ENCODE results near the gene ERC1.
"Not testable (repeated sequence)": the region's sequence is repeated elsewhere in the genome, so short reads cannot be mapped to it uniquely, and the experiment has no call there.

Gene ERC1

GRCh38 chr12:997505-997904 is 6.5 kb downstream of the ERC1 start:
- no peak overlapping the region for H3K4me3 ChIP-seq (replicated peaks; ENCODE audit: insufficient read depth, low read length)
- no peaks in the 10 kb centered on the region for H3K27me3 ChIP-seq (ENCODE audit: insufficient read depth, poor library complexity, severe bottlenecking)
- no peak for TF ChIP-seq CTCF (IDR thresholded peaks at IDR 0.05; ENCODE audit: insufficient read depth, low read length)
- no peak for TF ChIP-seq GABPA (IDR thresholded peaks at IDR 0.05; ENCODE audit: low read depth)
- TF ChIP-seq POLR2AphosphoS5 (IDR thresholded peaks at IDR 0.05; ENCODE audit: low read depth), result no peak
- no peak for TF ChIP-seq SPI1 (IDR thresholded peaks at IDR 0.05; ENCODE audit: borderline replicate concordance, low read depth)
- TF ChIP-seq, protein P1, sequence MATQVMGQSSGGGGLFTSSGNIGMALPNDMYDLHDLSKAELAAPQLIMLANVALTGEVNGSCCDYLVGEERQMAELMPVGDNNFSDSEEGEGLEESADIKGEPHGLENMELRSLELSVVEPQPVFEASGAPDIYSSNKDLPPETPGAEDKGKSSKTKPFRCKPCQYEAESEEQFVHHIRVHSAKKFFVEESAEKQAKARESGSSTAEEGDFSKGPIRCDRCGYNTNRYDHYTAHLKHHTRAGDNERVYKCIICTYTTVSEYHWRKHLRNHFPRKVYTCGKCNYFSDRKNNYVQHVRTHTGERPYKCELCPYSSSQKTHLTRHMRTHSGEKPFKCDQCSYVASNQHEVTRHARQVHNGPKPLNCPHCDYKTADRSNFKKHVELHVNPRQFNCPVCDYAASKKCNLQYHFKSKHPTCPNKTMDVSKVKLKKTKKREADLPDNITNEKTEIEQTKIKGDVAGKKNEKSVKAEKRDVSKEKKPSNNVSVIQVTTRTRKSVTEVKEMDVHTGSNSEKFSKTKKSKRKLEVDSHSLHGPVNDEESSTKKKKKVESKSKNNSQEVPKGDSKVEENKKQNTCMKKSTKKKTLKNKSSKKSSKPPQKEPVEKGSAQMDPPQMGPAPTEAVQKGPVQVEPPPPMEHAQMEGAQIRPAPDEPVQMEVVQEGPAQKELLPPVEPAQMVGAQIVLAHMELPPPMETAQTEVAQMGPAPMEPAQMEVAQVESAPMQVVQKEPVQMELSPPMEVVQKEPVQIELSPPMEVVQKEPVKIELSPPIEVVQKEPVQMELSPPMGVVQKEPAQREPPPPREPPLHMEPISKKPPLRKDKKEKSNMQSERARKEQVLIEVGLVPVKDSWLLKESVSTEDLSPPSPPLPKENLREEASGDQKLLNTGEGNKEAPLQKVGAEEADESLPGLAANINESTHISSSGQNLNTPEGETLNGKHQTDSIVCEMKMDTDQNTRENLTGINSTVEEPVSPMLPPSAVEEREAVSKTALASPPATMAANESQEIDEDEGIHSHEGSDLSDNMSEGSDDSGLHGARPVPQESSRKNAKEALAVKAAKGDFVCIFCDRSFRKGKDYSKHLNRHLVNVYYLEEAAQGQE (IDR thresholded peaks at IDR 0.05; ENCODE audit: insufficient replicate concordance, low read depth), result no peak
- no peak overlapping the region for H3K27ac ChIP-seq (replicated peaks)
- no peak for DNase-seq (ENCODE audit: low read depth in 1 of 2, low spot score in 1 of 2)

- H3K27me3 ChIP-seq (ENCODE audit: insufficient read depth, poor library complexity, severe bottlenecking), result no peaks in the 10 kb centered on the region
- TF ChIP-seq, protein P1 (IDR thresholded peaks at IDR 0.05; ENCODE audit: insufficient replicate concordance, low read depth), result no peak
- TF ChIP-seq POLR2AphosphoS5 (IDR thresholded peaks at IDR 0.05; ENCODE audit: low read depth) (no peak), GABPA (IDR thresholded peaks at IDR 0.05; ENCODE audit: low read depth) (no peak), CTCF (IDR thresholded peaks at IDR 0.05; ENCODE audit: insufficient read depth, low read length) (no peak), SPI1 (IDR thresholded peaks at IDR 0.05; ENCODE audit: borderline replicate concordance, low read depth) (no peak)
- H3K27ac ChIP-seq (replicated peaks), result no peak overlapping the region
- no peak overlapping the region for H3K4me3 ChIP-seq (replicated peaks; ENCODE audit: insufficient read depth, low read length)
- no peak for DNase-seq (ENCODE audit: low read depth in 1 of 2, low spot score in 1 of 2)
Measured at GRCh38 chr12:998020-998874, 7.2 kb downstream of the ERC1 start.

- H3K4me3 ChIP-seq (replicated peaks; ENCODE audit: insufficient read depth, low read length); H3K27ac ChIP-seq (replicated peaks); DNase-seq (ENCODE audit: low read depth in 1 of 2, low spot score in 1 of 2); H3K27me3 ChIP-seq (ENCODE audit: insufficient read depth, poor library complexity, severe bottlenecking): not testable (repeated sequence)
Measured at GRCh38 chr12:999736-1000135, 8.7 kb downstream of the ERC1 start.

- Histone ChIP-seq H3K27me3 (ENCODE audit: insufficient read depth, poor library complexity, severe bottlenecking) (no peaks in the 10 kb centered on the region), H3K4me3 (replicated peaks; ENCODE audit: insufficient read depth, low read length) (no peak overlapping the region), H3K27ac (replicated peaks) (no peak overlapping the region)
- TF ChIP-seq CTCF (IDR thresholded peaks at IDR 0.05; ENCODE audit: insufficient read depth, low read length) (no peak), SPI1 (IDR thresholded peaks at IDR 0.05; ENCODE audit: borderline replicate concordance, low read depth) (no peak), POLR2AphosphoS5 (IDR thresholded peaks at IDR 0.05; ENCODE audit: low read depth) (no peak), GABPA (IDR thresholded peaks at IDR 0.05; ENCODE audit: low read depth) (no peak)
- TF ChIP-seq, protein P1 (IDR thresholded peaks at IDR 0.05; ENCODE audit: insufficient replicate concordance, low read depth), result no peak
- DNase-seq (ENCODE audit: low read depth in 1 of 2, low spot score in 1 of 2), result no peak
Measured at GRCh38 chr12:1001507-1001906, 10.5 kb downstream of the ERC1 start.
